HG03095 (cell line): ENCODE data around the gene RUNX2.

Experiments
- ATAC-seq: cut with Tn5 transposase; IDR thresholded peaks from one replicate; pipeline ENCODE4 v1.9.1; 2021; ENCODE audit warnings: moderate library complexity; ENCODE audit not compliant: unreplicated experiment

RUNX2 gene

DNA sequence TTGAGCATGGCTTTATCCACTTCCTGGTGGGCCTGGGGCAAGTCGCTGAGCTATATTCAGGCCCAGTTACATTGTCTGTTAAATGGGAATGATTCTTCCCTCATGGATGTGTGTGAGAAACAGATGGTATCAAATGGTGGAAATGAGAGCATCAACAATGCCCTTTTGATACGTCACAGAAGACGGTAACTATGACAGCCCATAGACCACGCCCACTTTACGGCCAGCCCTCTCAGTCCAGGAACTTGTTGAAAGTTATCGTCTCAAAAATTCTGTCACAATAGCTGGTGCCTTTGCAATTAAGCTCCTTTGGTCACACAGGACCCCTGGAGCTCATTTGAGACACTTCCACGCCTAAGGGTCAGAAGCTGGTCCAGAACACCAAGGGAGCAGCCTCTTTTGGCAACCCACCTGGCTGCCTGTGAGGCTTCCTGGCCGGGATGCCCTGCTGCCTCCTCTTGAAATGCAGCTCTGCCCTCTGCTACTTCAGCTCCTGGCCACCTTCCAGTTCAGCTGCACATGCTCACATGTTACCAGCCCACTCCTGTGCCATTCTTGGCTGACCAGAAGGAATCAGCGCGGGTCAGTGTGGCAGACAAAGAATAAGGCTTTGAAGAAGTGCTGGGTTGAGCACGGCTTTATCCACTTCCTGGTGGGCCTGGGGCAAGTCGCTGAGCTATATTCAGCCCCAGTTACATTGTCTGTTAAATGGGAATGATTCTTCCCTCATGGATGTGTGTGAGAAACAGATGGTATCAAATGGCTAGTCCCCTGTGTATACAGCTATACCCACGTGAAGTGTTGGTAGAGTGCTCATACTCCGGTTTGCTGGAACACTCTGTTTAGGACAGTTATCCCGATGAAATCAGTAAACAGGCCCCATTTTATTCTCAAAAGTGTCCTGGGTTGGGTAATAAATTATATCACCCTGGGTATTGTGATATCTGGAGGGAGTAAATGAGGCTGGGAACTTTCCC, 248.8 kb downstream of the RUNX2 start:
- no peak for ATAC-seq

DNA sequence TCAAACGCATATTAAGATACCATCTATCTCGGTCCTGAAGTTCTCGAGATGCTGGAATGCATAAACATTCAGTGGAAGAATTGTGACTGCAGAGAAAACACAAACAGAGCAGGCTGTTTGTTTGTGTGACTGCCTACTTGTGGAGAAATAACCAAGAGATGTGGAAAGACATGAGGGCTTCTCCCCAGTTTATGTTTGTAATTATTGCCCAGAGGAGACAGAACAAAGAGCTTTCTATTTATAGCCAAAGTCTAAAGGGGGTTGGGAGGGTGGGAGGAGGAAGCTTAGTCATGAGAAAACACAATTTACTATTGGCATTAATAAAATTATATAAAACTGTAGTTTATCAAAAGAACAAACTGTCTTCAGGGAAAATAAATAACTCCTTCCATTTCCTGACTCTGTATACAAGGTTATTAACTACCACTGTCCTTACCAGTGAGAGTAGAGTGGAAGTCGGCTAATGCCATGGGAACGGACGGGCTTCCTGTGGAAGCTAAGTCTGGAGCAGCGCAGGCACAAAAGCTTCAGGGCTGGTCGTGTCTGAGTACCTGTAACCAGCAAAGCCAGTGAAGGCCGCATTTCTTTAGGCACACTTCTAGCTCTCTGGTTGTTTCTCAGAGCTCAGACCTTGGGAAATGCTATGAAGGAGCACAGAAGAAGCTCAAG, 249.8 kb downstream of the RUNX2 start:
- ATAC-seq: no peak

DNA sequence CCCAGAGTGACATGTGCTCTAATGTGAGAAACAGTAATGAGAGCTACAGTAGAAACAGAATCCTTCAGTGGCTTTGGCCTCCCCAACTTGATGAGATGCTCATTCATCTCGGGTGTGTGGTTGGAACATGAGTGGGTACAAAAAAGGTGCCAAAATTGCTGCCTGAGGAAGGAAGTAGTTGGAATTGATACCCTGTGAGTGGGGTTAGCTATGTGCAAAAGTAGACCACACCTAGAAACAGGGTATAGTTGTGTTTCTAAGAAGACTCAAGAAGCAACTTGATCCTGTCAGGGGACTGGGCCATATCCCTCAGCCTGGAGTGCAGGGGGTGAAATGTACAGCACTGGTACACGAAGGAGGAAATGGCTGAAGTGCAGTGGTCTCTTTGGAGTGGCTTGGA, 256.0 kb downstream of the RUNX2 start:
- ATAC-seq: no peak

DNA sequence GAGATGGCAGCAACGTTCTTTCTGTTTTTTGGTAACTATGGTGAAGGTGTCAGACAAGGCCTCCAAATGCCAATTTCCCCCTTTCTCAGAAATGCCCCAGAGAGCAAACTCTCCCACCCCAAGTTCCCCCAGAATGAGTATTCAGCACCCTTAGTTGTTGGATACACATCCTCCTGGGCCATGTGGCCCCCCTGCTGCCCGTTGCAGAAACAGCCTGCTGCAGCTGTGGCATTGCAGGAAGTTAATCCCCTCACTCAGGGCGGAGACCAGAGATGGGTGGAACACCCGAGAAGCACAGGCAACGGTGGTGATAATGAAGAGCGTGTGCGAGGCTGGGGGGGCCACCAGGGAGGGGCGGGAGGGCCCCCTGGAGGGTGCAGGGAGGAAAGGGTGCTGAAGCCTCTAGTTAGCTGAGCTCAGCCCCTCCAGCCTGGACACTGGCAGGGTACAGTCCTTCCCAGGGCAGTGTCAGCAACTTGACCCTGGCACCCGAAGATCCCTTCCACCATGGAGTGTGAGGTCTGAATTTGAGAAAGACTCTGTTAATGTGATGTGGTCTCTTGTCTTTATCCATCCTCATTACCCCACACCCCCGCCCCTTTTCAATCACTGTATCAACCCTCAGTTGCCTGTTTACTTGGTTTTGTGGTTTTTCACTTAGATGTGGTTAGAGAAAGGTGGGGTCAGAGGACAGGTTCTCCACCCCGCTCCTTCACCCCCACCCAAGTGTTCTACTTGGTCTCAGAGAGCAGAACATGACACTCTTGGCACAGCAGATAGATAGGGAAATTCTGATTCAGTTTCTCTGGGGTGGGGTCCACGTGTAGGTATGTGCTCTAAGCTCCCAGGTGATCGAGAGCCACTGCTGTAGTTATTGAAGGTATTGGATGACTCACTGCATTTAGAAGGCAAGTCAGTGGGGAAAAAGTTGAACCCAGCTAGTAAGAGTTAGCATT, 258.4 kb downstream of the RUNX2 start:
- no peak for ATAC-seq

DNA sequence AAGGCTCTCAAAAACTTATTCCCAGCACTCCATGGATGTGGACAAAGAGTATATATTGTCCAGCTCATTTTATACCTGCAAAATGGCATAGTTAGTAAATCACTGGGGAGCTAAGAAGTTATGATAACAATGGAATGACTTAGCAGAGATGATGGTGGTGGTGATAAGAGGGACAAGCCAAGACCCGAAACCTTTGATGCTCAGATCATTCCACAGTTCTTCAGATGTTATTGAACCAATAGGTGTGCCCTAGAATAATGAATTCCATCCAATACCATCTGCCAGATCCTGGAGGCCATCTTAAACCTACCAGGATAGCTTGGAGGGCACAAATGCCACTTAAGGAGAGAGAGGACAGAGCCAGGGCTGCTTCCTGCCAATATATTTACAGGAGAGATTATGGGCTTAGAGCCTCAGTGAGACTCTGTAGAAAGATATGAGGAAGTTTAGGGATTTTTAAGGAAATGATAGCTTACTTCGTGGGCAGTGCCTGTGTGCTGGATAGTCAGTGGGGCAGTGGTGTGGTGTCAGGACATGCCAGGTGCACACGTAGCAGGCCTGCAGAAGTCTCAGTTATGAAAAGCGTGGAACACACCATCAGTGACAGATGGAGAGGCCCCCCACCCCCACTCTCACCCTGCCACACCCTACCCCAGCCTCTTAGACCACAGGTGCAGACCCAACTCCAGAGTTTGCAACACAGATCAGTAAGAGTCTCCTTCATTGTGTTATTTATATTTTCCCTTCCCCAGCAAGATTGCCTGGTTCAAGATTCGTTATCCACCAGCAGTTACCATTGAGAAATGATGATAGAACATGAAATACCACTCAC, 259.3 kb downstream of the RUNX2 start:
- ATAC-seq: no peak

DNA sequence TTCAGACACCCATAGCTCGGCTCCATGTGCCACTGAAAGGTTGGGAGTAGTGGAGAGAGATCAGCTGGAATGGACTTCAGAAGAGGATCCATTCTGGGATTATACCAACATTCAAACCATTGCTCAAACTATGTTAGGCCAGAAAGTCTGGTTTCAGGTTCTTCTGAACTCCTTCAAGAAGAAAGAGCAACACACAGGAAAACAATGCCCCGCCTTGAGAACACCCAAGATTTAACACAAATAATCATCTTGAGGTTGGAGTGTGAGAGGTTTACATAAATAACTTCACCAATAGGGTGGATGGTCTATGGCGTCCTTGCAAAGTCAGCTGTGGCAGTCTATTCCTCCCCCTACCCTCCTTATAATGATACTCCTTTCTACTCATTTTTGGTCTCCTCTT, 261.2 kb downstream of the RUNX2 start:
- ATAC-seq: no peak

DNA sequence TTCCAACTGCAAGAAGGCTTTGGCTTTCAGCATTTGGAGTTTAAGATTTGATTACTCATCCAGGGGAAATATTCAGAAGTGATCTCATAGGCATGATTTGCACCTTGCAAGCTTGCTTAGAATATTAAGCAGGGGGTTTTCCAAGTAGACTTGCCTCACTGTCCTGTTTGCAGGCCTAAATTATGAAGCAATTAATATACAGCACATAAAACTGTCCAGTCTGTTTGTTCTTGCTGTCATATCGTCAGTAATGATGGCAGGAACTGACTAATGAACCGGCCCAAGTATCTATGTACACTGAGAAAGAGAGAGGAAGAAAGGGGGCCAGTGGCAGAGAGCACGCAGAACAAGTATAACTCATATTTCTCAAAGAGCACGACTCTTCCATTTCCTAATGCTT, 262.1 kb downstream of the RUNX2 start:
- no peak for ATAC-seq

DNA sequence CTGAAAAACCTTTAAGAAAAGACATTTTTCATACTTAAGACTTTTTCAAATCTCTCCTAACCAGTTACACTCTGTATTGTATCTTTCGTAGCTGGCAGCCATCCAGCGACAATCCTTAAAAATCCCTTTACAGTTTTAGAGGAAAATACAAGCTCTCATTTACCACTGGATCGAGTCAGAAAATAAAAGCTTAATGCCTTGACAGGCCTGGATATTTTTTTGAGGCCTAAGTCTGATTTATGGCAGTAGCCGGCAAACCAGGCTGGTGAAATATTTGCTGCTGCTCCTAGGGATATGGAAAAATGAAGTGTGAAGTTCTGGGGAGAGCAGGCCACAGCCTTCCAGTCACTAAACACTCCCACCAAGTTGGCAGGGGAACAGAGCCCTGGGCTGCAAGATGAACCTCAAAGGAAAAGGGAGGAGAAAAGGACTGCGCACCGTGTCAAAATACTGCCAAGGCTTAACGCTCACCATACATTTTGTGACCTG, 262.6 kb downstream of the RUNX2 start:
- ATAC-seq: no peak

DNA sequence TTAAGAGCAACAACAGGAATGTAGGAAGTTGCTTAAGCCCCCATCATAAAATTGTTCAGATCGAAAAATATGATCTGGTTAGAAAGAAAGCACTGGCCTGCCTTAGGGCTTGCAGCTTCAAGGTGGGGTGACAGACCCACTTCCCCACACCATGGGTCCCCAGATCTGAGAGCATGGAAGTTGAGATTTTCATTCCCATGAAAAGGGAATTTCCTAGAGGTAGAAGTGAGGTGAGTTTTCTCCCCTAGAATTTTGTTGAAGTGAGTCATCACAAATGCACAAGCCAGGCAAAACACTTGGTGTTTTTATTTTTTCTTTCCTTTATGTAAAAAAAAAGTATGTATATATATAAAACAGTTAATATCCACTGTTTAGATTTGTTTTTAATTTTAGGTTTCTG, 263.2 kb downstream of the RUNX2 start:
- ATAC-seq: no peak

DNA sequence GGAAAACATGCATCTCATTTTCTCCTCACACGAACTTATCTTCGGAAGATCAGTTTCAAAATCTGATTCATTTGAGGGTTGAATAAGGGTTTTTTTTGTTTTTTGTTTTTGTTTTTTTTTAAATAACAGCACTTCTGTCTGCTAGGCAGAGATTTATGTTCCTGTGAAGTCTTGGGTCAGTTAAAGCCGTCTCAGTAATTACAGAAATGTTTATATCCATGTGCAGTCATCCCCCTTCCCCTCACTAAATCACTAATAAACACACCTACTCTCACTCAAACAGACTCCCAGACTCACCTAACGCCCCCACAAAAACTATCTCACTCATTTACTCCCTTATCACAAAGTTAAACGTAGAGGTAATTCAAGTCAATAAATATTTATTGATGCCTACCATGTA, 263.8 kb downstream of the RUNX2 start:
- ATAC-seq: no peak

DNA sequence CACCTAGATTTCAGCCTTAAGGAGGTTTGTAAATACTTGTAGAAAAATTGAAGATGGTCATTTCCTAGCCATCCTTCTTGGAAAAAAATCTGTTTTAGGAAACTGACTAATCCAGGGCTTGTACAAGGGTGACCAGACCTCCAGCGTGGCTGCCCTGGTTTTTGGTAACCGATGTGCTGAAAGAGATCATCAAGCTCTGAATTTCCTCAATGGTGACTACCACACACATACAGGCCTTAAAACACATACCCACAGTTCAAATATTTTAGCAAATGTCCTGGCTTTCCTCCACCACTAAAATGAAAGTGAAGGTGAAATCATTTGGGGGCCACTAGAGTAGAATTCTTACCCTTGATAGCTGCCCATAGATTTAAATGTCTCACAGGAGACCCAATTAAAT, 264.9 kb downstream of the RUNX2 start:
- ATAC-seq: no peak

DNA sequence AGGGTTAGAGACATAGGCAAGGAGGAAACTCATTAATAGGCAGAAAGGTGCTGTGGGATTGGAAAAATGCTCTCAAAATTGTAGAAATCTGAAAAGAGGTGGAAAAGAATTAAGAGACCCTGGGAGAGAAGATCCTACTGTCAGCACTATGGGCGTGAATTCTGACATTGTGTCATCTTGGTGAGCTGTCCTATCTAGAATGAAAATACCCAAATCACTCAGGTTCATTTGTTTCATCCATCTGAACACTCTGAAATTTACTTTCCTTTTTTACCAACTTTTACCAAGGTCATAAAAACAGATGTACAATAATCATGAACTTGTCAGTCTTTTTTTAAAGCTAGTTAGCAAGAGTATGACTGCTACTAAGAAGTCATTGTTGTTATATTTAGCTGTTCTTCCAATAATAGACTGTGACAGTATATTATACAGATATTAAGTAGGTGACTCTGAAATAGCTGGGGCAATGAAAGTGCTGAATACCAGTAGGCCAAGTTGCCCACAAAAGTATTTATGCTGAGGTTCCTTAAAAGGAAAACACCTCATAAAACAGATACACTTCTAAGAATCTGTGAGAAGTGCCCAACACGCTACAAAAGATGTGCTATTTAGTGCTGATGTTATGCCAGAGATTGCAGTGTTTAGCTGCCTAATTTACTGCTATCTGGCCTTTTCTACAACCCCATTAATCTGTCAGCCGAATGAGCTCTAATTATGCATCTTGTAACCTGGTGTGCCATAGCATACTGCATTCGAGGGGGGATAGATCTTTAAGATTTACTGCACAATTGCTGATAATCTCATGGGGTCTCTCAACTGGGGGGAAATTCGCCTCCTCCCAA, 267.1 kb downstream of the RUNX2 start:
- ATAC-seq: no peak

DNA sequence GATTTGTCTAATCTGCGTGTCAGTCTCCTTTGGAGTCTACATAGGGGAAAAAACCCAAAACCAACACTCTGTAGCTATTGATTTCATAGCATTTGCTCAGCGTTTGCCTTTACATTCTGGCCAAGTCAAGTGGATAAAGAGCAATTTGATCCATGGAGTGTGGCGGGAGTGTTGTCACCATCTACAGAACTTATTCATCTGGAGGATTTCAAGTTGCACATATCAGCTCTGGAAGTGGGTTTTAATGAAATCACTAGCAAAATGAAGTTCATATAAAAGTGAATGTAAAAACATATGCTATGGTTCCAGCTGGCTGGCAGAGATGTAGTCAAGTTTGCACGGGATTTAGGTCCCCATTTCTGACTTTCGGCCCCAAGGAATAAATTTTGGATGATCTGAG, 269.3 kb downstream of the RUNX2 start:
- no peak for ATAC-seq

DNA sequence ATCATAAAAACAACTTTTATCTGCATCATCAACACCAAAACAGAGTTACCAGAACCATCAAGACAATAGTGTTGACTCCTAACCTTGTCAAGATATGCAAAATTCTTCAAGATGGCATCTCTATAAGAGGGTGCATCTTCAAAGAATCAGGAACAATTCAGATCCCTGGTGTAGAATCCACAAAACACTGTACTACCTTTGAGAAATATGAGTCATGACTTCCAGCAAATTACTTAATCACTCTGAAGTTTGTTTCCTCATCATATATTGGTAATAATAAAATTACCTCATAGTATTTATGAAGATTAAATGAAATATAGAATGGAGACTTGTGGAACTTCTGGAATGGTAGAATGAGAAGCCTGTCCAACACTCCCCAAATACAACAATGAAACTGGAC, 270.9 kb downstream of the RUNX2 start:
- ATAC-seq: no peak

DNA sequence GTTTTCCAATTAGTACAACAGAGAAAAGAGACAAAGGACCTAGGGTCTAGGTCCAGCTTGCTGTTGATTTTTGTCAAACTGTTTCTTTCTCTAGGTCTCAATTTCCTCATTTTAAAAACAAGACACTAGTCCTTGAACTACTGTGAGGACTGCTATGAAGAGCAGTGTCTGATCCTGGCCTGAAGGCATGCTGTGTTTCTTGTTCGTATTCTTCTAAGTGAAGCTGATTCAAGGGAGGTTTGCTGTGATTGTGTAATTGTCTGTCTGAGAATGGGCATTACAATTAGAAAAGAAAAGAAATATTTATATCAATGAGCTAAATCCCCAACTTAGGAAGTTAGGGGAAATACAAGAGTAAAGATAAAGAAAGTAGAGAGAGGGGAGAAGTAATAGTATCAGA, 277.8 kb downstream of the RUNX2 start:
- ATAC-seq: no peak

DNA sequence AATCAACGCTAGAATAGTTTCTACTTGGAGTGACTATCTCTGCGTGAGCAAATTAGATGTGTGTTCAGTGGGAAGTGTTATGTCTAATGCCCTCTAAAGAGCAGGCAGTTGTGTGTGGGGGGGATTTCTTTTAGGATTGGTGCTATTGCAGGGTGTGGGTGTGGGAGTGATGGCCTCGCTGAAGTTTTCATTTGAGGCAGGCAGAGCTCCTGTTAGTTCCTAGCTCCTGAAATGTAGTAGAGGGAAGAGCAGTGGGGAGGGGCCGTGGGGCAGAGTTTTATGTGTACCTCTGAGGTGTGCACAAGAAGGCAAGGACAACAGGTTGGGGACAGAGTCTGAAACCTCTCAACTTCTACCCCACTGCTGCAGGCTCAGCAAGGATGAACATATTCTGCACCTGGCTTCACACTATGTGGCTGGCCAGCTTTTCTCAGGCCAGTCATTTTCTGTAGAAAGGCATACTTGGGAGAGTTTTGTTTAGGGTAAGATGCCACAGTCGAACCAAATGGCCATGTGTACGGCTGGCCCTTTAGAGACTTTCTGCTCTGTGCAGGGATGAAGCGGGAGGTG, 278.8 kb downstream of the RUNX2 start:
- ATAC-seq: no peak

DNA sequence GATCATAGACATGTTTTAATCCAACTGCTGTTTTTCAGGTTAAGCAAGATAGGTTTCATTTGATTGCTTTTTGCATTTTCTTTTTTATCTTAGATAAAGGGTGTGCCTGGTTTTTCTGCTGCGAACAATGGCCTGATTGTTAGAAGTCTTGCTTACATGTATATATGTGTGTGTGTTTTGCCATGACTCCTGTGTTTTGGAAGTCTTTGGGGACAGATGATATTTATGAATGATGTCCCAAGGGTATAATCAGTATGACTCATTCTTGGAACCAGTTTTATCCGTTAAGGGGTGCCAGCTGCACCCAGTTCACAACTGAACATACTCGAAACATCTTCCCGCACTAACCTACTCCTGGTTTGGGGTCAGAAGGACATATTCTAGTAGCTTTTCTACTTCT, 279.7 kb downstream of the RUNX2 start:
- no peak for ATAC-seq

DNA sequence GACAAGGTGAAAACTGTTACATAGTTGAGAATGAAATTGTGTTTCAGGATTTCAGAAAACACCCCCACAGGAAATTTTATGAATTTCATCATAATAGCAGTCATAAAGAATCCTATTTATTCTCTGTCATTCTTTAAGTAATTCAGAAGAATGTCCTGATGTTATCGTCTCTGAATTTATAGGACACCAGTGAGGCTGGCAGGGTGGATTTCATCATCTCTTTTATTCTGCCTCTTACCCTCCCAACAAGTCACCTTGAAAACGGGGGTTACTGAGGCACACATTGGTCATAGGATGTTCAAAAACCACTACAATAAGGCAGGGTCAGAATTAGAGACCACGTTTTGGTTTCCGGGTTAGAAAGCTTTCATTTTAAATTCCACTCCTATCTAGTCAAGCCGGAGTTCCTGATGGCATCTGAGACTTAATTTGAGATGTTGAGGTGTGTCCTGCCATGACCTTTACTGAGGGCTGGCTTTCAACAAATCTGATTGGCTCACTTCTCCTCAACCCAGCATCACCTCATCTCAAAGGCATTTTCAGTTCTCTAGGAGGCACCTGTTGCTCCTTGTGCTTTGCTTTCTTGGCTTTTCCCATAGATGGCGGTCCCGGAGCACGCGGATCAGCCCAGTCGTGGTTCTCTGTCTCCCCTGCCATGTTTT, 280.3 kb downstream of the RUNX2 start:
- no peak for ATAC-seq
